ENCODE data around the gene ZWILCH. TPM values are rescaled to one million over a fixed set of nuclear protein-coding genes. Genes with fewer than 3 reads are reported as not detected.
"Not testable (repeated sequence)": the region's sequence is repeated elsewhere in the genome, so short reads cannot be mapped to it uniquely, and the experiment has no call there.

The ZWILCH gene
- polyA plus RNA-seq, 1 donor (not counting 4 experiments of a cell fraction or from before 2014, with no cell fraction given): 34.9 TPM

DNA sequence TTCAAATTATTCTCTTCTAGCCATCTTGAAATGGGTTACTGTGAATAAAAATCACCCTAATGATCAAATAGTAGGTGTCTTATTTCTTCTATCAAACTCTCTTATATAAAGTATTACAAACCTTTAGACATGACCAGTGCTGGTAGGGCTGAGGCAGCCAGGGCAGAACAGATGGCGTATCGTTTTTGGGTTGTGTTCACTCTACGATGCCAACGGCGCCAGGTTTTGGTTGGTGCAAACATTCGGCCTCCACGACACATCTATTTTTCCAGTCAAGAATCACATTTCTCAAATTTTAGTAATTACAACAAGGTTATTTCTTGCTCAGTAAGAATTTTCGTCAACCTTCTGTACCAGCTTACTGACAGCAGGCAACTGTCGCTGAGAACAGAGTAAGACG, 2.6 kb upstream of the ZWILCH start:
- Histone ChIP-seq H3K36me3 (ENCODE audit: control insufficient read depth in 2 of 2, extremely low read depth in 1 of 2, insufficient read depth in 2 of 2, low read length in 2 of 2) (peaks cover 29 to 45% of the 10 kb centered on the region in 2 experiments), H3K9ac (ENCODE audit: control insufficient read depth, extremely low read depth, insufficient read depth, low read length) (peak overlapping the region; percentile 98), H3K4me3 (ENCODE audit: control insufficient read depth in 2 of 3, extremely low read depth in 1 of 3, insufficient read depth in 2 of 3, low read depth in 1 of 3, low read length in 3 of 3) (peak overlapping the region; percentile 89 to 99 (median 98)), H3K9me3 (ENCODE audit: control insufficient read depth, low read depth, low read length) (no peaks in the 10 kb centered on the region), H4K20me1 (ENCODE audit: control insufficient read depth, extremely low read depth, insufficient read depth, low read length) (peaks cover 19% of the 10 kb centered on the region), H3K9me1 (ENCODE audit: control insufficient read depth, extremely low read depth, insufficient read depth, low read length) (no peaks in the 10 kb centered on the region), H3K27ac (ENCODE audit: control insufficient read depth, insufficient read depth, low read length) (peak overlapping the region; percentile 99), H3K79me2 (ENCODE audit: control insufficient read depth, insufficient read depth, low read length) (peaks cover 68% of the 10 kb centered on the region), H3K4me1 (ENCODE audit: control insufficient read depth, extremely low read depth, insufficient read depth, low read length) (peaks cover 17% of the 10 kb centered on the region), H3K4me2 (ENCODE audit: control insufficient read depth, extremely low read depth, insufficient read depth, low read depth, low read length) (peak overlapping the region; percentile 92), H3K27me3 (ENCODE audit: control insufficient read depth, extremely low read depth, insufficient read depth, low read length) (no peaks in the 10 kb centered on the region), H2AFZ (ENCODE audit: control insufficient read depth, low read length) (no peak overlapping the region)
- FAIRE-seq (no peak), DNase-seq (ENCODE audit: low read depth, low spot score) (no peak)
- TF ChIP-seq EZH2 (IDR thresholded peaks at IDR 0.05; ENCODE audit: low read length): no peak
- no peak for TF ChIP-seq CTCF (optimal IDR thresholded peaks at IDR 0.05 in 1 of 3, IDR thresholded peaks at IDR 0.05 in 1 of 3, conservative IDR thresholded peaks at IDR 0.05 in 1 of 3; ENCODE audit: extremely low read depth in 1 of 3, insufficient read depth in 2 of 3, low read length in 3 of 3)
- dilution Hi-C loops (cut with MboI; ENCODE audit: extremely low pct_ligation_motif_present, low sequenced_read_pairs): no loop called here

GRCh38 chr15:66503041-66503648, 2.0 kb upstream of the ZWILCH start:
- Histone ChIP-seq H3K4me1 (ENCODE audit: control insufficient read depth, extremely low read depth, insufficient read depth, low read length) (peaks cover 17% of the 10 kb centered on the region), H4K20me1 (ENCODE audit: control insufficient read depth, extremely low read depth, insufficient read depth, low read length) (peaks cover 19% of the 10 kb centered on the region)

More at GRCh38 chr15:66503041-66503648, 2.0 kb upstream of the ZWILCH start:
- Histone ChIP-seq H3K9ac (ENCODE audit: control insufficient read depth, extremely low read depth, insufficient read depth, low read length) (peak overlapping the region; percentile 98), H3K27ac (ENCODE audit: control insufficient read depth, insufficient read depth, low read length) (peak overlapping the region; percentile 99), H3K4me3 (ENCODE audit: control insufficient read depth in 2 of 3, extremely low read depth in 1 of 3, insufficient read depth in 2 of 3, low read depth in 1 of 3, low read length in 3 of 3) (peak overlapping the region; percentile 89 to 99 (median 98)), H3K36me3 (ENCODE audit: control insufficient read depth in 2 of 2, extremely low read depth in 1 of 2, insufficient read depth in 2 of 2, low read length in 2 of 2) (peaks cover 27 to 42% of the 10 kb centered on the region in 2 experiments), H3K79me2 (ENCODE audit: control insufficient read depth, insufficient read depth, low read length) (peaks cover 73% of the 10 kb centered on the region), H3K4me2 (ENCODE audit: control insufficient read depth, extremely low read depth, insufficient read depth, low read depth, low read length) (peak overlapping the region; percentile 92)
- H2AFZ ChIP-seq (ENCODE audit: control insufficient read depth, low read length); DNase-seq (ENCODE audit: low read depth, low spot score); dilution Hi-C loops (cut with MboI; ENCODE audit: extremely low pct_ligation_motif_present, low sequenced_read_pairs); FAIRE-seq; H3K27me3 ChIP-seq (ENCODE audit: control insufficient read depth, extremely low read depth, insufficient read depth, low read length); H3K9me3 ChIP-seq (ENCODE audit: control insufficient read depth, low read depth, low read length); H3K9me1 ChIP-seq (ENCODE audit: control insufficient read depth, extremely low read depth, insufficient read depth, low read length): not testable (repeated sequence)
